HG03280 (cell line): ENCODE results near the gene MORC4.

Source experiments
- ATAC-seq: cut with Tn5 transposase; IDR thresholded peaks from one replicate; pipeline ENCODE4 v1.9.1; 2021; ENCODE audit warnings: mild to moderate bottlenecking, moderate library complexity; ENCODE audit not compliant: unreplicated experiment

MORC4 gene

GRCh38 chrX:106952988-106953387 lies 47.0 kb downstream of the MORC4 start:
- ATAC-seq: no peak

DNA sequence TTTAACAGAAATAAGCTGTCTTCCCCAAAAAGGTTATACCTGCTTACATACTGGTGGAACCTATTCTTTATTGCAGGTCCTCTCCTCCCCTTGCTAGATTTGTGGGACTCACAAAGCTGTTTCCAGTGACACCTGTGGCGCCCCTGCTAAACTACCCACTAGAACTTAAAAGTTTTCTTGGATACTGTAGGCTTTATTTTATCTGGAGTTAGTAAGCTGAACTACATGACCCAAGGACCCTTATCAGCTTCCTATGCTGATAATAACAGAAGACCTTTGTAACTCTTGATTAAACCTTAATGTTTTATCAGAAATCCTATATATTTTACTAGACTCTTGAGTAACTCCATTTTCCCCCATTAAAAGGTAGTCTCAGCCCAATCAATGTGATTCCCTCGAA lies 47.5 kb downstream of the MORC4 start:
- no peak for ATAC-seq

DNA sequence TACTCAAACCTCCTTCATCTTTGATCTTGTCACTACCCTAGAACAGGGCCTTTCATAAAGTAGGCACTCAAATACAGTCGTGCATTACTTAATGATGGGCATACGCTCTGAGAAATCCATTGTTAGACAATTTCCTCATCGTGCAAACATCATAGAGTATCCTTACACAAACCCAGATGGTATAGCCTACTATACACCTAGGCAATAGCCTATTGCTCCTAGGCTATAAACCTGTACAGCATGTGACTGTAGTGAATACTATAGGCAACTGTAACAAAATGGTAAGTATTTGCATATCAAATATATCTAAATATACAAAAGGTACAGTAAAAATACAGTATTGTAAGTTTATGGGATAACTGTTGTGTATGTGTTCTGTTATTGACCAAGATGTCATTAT lies 47.9 kb downstream of the MORC4 start:
- ATAC-seq: no peak

GRCh38 chrX:106951230-106951629 lies 48.8 kb downstream of the MORC4 start:
- ATAC-seq: no peak

- ATAC-seq: no peak
These were observed 49.6 kb downstream of the MORC4 start for GRCh38 chrX:106950381-106950780.

GRCh38 chrX:106949366-106949765 lies 50.6 kb downstream of the MORC4 start:
- ATAC-seq: no peak

- ATAC-seq: no peak
These were observed 51.4 kb downstream of the MORC4 start for GRCh38 chrX:106948641-106949040.

DNA sequence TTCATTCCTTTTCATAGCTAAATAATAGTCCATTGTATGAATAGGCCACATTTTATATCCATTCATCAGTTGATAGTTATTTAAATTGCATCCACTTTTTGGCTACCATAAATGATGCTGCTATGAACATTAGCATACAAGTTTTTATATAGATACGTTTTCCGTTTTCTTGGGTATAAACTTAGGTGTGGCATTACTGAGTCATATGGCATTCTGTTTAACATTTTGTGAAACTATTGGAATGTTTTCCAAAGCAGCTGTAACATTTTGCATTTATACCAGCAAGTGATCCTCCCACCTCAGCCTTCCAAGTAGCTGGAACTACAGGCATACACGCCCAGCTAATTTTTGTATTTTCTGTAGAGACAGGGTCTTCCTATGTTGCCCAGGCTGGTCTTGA lies 53.5 kb downstream of the MORC4 start:
- no peak for ATAC-seq

DNA sequence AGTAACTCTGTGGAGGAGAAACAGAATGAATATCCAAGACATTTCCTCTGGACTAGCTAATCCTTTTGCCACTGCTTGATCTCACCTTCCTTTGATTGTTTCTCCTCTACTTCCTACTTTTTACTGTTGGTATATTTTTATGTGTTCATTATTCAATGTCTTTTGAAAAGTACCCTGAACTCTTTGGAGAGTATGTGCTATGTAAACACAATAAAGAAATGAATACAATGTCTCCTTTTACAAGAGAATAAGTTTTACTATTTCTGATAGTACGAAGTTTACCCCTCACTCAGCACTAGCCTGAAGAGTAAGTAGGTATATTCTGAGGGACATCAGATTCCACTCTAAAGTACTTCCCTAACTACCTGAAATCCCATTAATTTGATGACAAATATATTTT lies 59.9 kb downstream of the MORC4 start:
- no peak for ATAC-seq

DNA sequence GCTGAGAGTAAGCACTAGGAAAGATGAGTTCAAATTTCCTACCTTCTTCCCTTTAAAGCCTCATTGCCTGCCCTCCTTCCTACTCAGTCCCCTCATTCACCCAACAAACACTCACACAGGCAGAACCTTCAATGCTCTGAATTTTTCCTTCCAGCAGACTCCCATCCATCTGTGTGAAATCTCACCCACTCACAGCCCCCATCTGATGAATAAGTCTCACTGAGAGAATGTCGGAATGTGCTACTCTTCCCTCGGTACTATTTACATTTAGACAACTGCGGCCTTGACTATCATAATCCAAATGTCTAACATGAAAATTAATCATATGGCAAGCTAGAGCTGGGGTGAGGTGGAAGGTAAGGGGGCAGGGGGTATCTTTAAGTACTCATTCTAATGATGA lies 60.4 kb downstream of the MORC4 start:
- no peak for ATAC-seq

- ATAC-seq: no peak
These were observed 63.8 kb downstream of the MORC4 start for GRCh38 chrX:106936246-106936645.

DNA sequence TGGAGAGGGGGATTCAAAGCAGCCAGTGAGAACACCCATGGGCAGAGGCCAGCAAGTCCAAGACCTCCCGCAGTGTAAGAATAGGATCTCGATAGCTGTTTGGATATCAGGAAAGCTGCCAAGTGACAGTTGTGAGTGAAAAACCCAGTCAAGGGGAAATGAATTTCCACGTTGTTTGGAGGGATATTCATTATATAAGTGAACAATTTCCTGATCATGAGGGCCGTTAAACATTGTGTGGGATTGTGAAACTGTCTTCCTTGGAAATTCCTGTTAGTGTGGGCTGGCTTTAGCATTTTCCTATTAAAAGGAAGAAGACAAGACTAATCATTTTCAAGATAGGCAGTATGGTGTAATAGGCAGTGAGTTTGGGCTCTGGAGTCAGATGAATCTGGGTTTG lies 64.8 kb downstream of the MORC4 start:
- ATAC-seq: no peak

- ATAC-seq: no peak
These were observed 66.5 kb downstream of the MORC4 start for GRCh38 chrX:106933538-106933961.

- ATAC-seq: no peak
These were observed 67.0 kb downstream of the MORC4 start for GRCh38 chrX:106932960-106933537.

- no peak for ATAC-seq
These were observed 67.5 kb downstream of the MORC4 start for GRCh38 chrX:106932492-106932923.

GRCh38 chrX:106931831-106932491 lies 68.1 kb downstream of the MORC4 start:
- no peak for ATAC-seq

GRCh38 chrX:106928227-106928626 lies 71.8 kb downstream of the MORC4 start:
- no peak for ATAC-seq

DNA sequence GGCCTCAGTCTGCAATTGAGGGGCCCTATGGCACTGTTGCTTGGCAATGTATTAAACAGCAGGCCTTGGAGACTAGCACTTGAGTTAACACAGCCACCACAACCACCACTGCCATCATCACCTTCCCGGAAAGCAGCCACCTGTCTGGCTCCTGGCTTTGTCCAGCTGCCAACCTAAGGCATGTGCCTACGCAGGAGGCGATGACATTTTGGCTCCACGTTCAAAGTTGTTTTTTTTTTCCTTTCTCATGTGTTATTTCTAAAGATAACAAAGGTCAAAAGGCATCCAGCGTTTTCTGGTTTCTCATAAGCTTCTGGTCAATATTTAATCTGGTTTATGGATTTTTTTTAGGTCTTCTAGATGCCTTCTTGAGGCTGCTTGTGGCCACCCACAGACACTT lies 72.3 kb downstream of the MORC4 start:
- no peak for ATAC-seq

DNA sequence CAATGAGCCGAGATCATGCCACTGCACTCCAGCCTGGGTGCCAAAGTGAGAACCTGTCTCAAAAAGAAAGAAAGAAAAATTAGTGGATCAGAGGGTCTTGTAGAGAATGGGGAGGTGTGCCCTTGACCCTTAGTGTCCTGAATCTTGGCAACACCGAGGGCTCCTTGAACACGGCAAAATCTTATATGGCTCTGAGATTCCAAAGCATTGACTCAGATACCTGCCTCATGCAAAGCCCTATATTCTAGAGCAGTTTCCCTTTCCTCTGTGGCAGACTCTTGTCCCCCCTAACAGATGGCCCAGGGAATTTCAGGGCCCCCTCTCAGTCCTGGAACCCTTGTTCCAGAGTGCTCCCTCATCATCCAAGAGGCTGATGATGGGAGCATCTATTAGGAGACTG lies 73.0 kb downstream of the MORC4 start:
- no peak for ATAC-seq

DNA sequence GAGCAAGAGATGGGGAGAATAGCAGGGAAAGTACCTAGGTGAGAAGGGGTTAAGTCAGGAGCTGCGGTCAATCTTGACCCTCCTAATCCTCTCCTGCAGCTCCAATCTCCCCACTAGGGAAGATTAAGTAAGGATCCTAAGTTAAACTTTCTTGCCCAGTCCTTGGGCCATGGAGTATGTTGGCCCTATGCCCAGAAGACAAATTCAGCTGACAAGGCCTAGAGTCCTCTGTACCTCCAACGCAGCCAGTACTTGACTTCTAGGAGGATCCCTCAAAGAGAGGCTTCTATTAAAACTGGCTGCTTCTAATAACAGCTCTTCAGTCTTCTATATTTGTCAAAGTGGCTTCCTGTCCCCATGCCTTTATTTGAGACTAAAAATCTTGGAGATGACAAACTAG lies 78.4 kb downstream of the MORC4 start:
- ATAC-seq: no peak

DNA sequence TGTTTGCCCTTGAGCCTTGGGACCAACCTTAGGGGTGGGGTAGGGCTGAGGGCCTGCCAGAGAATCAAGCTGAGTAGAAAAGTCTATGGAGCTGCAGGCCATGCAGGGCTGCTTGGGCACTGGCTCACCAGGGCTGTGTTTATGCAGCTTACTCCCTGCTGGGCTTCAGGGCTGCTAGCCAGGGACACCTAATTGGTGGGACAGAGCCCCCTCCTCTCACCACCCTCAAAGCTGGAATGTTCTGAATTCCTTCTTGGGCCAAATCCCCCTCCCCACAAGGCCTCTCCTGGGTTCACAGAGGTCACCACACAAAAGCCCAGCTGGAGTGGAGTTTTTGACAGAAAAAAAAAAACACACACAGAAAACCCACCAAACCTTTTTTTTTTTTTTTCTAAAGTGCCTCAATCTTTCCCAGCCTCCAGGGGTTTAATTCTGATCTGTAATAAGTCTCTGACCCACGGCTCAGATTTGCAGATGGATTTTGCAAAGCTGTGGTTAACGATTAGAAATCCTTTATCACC lies 80.0 kb downstream of the MORC4 start, which contains the start of gene CLDN2:
Gene CLDN2, plus strand, starts transcription at position 471 of the 521 bp plus-strand sequence. CDS start 7,827 bp downstream, outside the sequence.
- no peak for ATAC-seq

GRCh38 chrX:106917830-106918500 lies 82.0 kb downstream of the MORC4 start:
- no peak for ATAC-seq
